Liver (tissue), 9 donors: Measurements from ENCODE around the gene LHFPL3. TPM values are rescaled to one million over a fixed set of nuclear protein-coding genes. Genes with fewer than 3 reads are reported as not detected.
A peak's percentile ranks its signal among the peaks of the same experiment; 100 is the strongest.

Experiments
- DNase-seq: peaks from one replicate; pipeline ENCODE4 v3.0.0-alpha.2; 2017; ENCODE audit warnings: low spot score
- H3K27ac ChIP-seq, 2 donors: one replicate each; pipeline ENCODE4 v1.7.0; 2013; ENCODE audit warnings: inconsistent platforms in 2 of 2, low read length in 2 of 2, control low read depth in 1 of 2, low read depth in 1 of 2, mild to moderate bottlenecking in 1 of 2
- H3K27me3 ChIP-seq, 4 donors: one replicate each; pipeline versions ENCODE4 v1.6.1 to v1.7.0; 2013; ENCODE audit warnings: low read length in 3 of 4, inconsistent platforms in 1 of 4, mild to moderate bottlenecking in 1 of 4, moderate library complexity in 1 of 4; ENCODE audit not compliant: control insufficient read depth in 4 of 4, insufficient read depth in 4 of 4
- H3K36me3 ChIP-seq, 4 donors: one replicate each; pipeline versions ENCODE4 v1.6.1 to v1.7.0; 2013; ENCODE audit warnings: low read length in 3 of 4, mild to moderate bottlenecking in 3 of 4, low read depth in 1 of 4, moderate library complexity in 1 of 4; ENCODE audit not compliant: control insufficient read depth in 4 of 4, insufficient read depth in 3 of 4
- H3K4me1 ChIP-seq, 4 donors: one replicate each; pipeline versions ENCODE4 v1.6.1 to v1.7.0; 2013; ENCODE audit warnings: low read length in 3 of 4, mild to moderate bottlenecking in 3 of 4, moderate library complexity in 1 of 4; ENCODE audit not compliant: control insufficient read depth in 4 of 4, insufficient read depth in 4 of 4
- H3K4me3 ChIP-seq, 3 donors: one replicate each; pipeline versions ENCODE4 v1.6.1 to v1.7.0; 2013; ENCODE audit warnings: low read length in 3 of 3, control low read depth in 1 of 3, low read depth in 1 of 3, mild to moderate bottlenecking in 1 of 3
- H3K9ac ChIP-seq, 2 donors: one replicate each; pipeline ENCODE4 v1.7.0; 2013; ENCODE audit warnings: low read length in 2 of 2, mild to moderate bottlenecking in 2 of 2, moderate library complexity in 2 of 2, control low read depth in 1 of 2, low read depth in 1 of 2
- H3K9me3 ChIP-seq, 4 donors: one replicate each; pipeline versions ENCODE4 v1.6.1 to v1.7.0; 2013; ENCODE audit warnings: low read length in 3 of 4; ENCODE audit not compliant: control insufficient read depth in 4 of 4
- FOXA1 ChIP-seq: IDR thresholded peaks from 2 replicates; pipeline ENCODE4 v1.6.1; 2016; ENCODE audit warnings: antibody characterized with exemption
- HNF4A ChIP-seq, 2 donors: conservative IDR thresholded peaks; 2 replicates each; pipeline ENCODE4 v1.6.1; 2016; ENCODE audit warnings: antibody characterized with exemption in 2 of 2, mild to moderate bottlenecking in 2 of 2
- JUND ChIP-seq, 2 donors: IDR thresholded peaks; 2 replicates each; pipeline ENCODE4 v1.6.1; 2016; ENCODE audit warnings: antibody characterized with exemption in 2 of 2
- NR2F2 ChIP-seq: IDR thresholded peaks from 2 replicates; pipeline ENCODE4 v1.6.1; 2016; ENCODE audit warnings: antibody characterized with exemption
- RXRA ChIP-seq, 2 donors: IDR thresholded peaks; 2 replicates each; pipeline ENCODE4 v1.6.1; 2017 to 2018; ENCODE audit warnings: antibody characterized with exemption in 2 of 2, mild to moderate bottlenecking in 1 of 2
- SP1 ChIP-seq: IDR thresholded peaks from 2 replicates; pipeline ENCODE4 v1.6.1; 2018; ENCODE audit warnings: antibody characterized with exemption, mild to moderate bottlenecking
- TAF1 ChIP-seq: conservative IDR thresholded peaks from 2 replicates; pipeline ENCODE4 v1.6.1; 2016; ENCODE audit warnings: antibody characterized with exemption, mild to moderate bottlenecking
- YY1 ChIP-seq: IDR thresholded peaks from 2 replicates; pipeline ENCODE4 v1.6.1; 2016; ENCODE audit warnings: antibody characterized with exemption, mild to moderate bottlenecking
- WGBS: extraction: QIAGEN DNeasy Blood & Tissue Kit; methylation state at CpG from one replicate; pipeline ENCODE4 v1.1.7; 2013; 5-methylcytosine and 5-hydroxymethylcytosine counted together
- polyA plus RNA-seq, 2 donors: library from polyadenylated mRNA; stranded (reverse) in 1 of 2; unstranded in 1 of 2; fragments of 200-250 nt in 1 of 2; fragments of >200 nt in 1 of 2; fragmentation: Nextera tagmentation in 1 of 2; extraction: Ambion mirVana in 1 of 2; gene quantifications; one replicate each; pipeline versions ENCODE4 v1.2.1 to v1.2.3, GENCODE V29; 2013 to 2015
- total RNA-seq, 2 donors: library from RNA; depleted of rRNA; stranded (reverse); fragments of >200 nt; gene quantifications; one replicate each; pipeline ENCODE4 v1.2.3, GENCODE V29; 2014
- TF ChIP-seq, protein P1 (sequence below): IDR thresholded peaks from 2 replicates; pipeline ENCODE4 v1.6.1; 2016; ENCODE audit warnings: antibody characterized with exemption, mild to moderate bottlenecking
- TF ChIP-seq, protein P2 (sequence below): fragments of 150-350 bp; IDR thresholded peaks from 2 replicates; pipeline ENCODE4 v1.5.1; 2017; ENCODE audit warnings: improper control_type of control experiment, low read depth, low read length; ENCODE audit not compliant: missing input control
- TF ChIP-seq, protein P3 (sequence below): IDR thresholded peaks from 2 replicates; pipeline ENCODE4 v1.6.1; 2016; ENCODE audit warnings: antibody characterized with exemption
- TF ChIP-seq, protein P4 (sequence below): IDR thresholded peaks from 2 replicates; pipeline ENCODE4 v1.6.1; 2016; ENCODE audit warnings: antibody characterized with exemption
- TF ChIP-seq, protein P5 (sequence below): IDR thresholded peaks from 2 replicates; pipeline ENCODE4 v1.6.1; 2016; ENCODE audit warnings: antibody characterized with exemption
- donor health status: healthy.
- donor health status: healthy.
- donor health status: healthy.
- donor health status: healthy.
- donor health status: healthy.

LHFPL3 gene
- total and polyA plus RNA-seq, 4 donors: not detected

- H3K36me3 ChIP-seq: no peaks in the 10 kb centered on the region
- no peaks in the 10 kb centered on the region for H3K27me3 ChIP-seq
- H3K27ac ChIP-seq: no peak overlapping the region
- peaks cover 2 to 5% (median 3%) of the 10 kb centered on the region in 4 donors for H3K4me1 ChIP-seq
- no peak overlapping the region for H3K4me3 ChIP-seq
- DNase-seq: no peak
- no peak for TF ChIP-seq TAF1
- TF ChIP-seq JUND (IDR thresholded peaks at IDR 0.05): no peak
- TF ChIP-seq, protein P1, sequence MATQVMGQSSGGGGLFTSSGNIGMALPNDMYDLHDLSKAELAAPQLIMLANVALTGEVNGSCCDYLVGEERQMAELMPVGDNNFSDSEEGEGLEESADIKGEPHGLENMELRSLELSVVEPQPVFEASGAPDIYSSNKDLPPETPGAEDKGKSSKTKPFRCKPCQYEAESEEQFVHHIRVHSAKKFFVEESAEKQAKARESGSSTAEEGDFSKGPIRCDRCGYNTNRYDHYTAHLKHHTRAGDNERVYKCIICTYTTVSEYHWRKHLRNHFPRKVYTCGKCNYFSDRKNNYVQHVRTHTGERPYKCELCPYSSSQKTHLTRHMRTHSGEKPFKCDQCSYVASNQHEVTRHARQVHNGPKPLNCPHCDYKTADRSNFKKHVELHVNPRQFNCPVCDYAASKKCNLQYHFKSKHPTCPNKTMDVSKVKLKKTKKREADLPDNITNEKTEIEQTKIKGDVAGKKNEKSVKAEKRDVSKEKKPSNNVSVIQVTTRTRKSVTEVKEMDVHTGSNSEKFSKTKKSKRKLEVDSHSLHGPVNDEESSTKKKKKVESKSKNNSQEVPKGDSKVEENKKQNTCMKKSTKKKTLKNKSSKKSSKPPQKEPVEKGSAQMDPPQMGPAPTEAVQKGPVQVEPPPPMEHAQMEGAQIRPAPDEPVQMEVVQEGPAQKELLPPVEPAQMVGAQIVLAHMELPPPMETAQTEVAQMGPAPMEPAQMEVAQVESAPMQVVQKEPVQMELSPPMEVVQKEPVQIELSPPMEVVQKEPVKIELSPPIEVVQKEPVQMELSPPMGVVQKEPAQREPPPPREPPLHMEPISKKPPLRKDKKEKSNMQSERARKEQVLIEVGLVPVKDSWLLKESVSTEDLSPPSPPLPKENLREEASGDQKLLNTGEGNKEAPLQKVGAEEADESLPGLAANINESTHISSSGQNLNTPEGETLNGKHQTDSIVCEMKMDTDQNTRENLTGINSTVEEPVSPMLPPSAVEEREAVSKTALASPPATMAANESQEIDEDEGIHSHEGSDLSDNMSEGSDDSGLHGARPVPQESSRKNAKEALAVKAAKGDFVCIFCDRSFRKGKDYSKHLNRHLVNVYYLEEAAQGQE: no peak
- TF ChIP-seq, protein P2, sequence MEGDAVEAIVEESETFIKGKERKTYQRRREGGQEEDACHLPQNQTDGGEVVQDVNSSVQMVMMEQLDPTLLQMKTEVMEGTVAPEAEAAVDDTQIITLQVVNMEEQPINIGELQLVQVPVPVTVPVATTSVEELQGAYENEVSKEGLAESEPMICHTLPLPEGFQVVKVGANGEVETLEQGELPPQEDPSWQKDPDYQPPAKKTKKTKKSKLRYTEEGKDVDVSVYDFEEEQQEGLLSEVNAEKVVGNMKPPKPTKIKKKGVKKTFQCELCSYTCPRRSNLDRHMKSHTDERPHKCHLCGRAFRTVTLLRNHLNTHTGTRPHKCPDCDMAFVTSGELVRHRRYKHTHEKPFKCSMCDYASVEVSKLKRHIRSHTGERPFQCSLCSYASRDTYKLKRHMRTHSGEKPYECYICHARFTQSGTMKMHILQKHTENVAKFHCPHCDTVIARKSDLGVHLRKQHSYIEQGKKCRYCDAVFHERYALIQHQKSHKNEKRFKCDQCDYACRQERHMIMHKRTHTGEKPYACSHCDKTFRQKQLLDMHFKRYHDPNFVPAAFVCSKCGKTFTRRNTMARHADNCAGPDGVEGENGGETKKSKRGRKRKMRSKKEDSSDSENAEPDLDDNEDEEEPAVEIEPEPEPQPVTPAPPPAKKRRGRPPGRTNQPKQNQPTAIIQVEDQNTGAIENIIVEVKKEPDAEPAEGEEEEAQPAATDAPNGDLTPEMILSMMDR: no peak
- TF ChIP-seq, protein P3, sequence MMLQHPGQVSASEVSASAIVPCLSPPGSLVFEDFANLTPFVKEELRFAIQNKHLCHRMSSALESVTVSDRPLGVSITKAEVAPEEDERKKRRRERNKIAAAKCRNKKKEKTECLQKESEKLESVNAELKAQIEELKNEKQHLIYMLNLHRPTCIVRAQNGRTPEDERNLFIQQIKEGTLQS: no peak
- TF ChIP-seq, protein P4, sequence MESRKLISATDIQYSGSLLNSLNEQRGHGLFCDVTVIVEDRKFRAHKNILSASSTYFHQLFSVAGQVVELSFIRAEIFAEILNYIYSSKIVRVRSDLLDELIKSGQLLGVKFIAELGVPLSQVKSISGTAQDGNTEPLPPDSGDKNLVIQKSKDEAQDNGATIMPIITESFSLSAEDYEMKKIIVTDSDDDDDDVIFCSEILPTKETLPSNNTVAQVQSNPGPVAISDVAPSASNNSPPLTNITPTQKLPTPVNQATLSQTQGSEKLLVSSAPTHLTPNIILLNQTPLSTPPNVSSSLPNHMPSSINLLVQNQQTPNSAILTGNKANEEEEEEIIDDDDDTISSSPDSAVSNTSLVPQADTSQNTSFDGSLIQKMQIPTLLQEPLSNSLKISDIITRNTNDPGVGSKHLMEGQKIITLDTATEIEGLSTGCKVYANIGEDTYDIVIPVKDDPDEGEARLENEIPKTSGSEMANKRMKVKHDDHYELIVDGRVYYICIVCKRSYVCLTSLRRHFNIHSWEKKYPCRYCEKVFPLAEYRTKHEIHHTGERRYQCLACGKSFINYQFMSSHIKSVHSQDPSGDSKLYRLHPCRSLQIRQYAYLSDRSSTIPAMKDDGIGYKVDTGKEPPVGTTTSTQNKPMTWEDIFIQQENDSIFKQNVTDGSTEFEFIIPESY: no peak
- TF ChIP-seq HNF4A (conservative IDR thresholded peaks at IDR 0.05): no peak
- TF ChIP-seq YY1: no peak
- no peak for TF ChIP-seq FOXA1
- TF ChIP-seq RXRA (IDR thresholded peaks at IDR 0.05): no peak
- TF ChIP-seq NR2F2: no peak
- no peak overlapping the region for H3K9ac ChIP-seq
- WGBS: 67% methylated on average over 5 of the region's 5 CpGs
- no peaks in the 10 kb centered on the region for H3K9me3 ChIP-seq
These were observed 529.3 kb downstream of the LHFPL3 start for GRCh38 chr7:104857458-104858425.

DNA sequence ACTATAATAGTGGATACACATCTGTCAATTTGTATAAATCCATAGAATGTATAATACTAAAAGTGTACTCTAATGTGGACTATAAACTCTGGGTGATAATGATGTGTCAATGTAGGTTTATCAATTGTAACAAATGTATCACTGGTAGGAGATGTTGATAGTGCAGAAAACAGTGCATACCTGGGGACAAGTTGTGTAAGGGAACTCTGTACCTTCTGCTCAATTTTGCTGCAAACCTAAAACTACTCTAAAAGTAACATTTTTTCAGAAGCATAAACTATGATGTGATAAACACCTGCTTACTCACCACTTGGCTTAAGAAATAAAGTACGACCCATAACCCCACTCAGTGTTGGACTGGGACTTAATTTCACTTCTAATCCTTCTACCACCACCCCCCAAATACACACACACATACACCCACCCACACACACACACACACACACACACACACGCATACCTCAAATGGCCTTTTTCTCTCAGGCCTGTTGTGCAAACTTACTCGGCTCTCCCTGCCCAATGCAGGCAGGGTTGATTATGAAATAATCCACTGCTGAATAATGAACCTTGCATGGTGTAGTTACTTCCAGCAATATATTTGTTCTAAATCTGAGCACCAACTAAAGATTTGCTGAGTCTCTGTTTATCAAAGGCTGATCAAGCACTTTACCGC lies 531.5 kb downstream of the LHFPL3 start:
- TF ChIP-seq HNF4A (conservative IDR thresholded peaks at IDR 0.05) (peak; percentile 25 to 33), TAF1 (no peak), RXRA (IDR thresholded peaks at IDR 0.05) (peak; percentile 35 to 49), YY1 (no peak), SP1 (peak; percentile 19)
- TF ChIP-seq, protein P1: no peak
- TF ChIP-seq, protein P5, sequence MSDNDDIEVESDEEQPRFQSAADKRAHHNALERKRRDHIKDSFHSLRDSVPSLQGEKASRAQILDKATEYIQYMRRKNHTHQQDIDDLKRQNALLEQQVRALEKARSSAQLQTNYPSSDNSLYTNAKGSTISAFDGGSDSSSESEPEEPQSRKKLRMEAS: no peak
- Histone ChIP-seq H3K9me3 (no peaks in the 10 kb centered on the region), H3K27ac (no peak overlapping the region), H3K27me3 (no peaks in the 10 kb centered on the region), H3K9ac (no peak overlapping the region), H3K36me3 (no peaks in the 10 kb centered on the region), H3K4me3 (no peak overlapping the region), H3K4me1 (peaks cover 2 to 4% (median 3%) of the 10 kb centered on the region in 4 donors)
- DNase-seq: no peak
- 50% methylated on average over 4 of the region's 4 CpGs for WGBS
